Articular chondrocyte of knee joint (primary cell): ENCODE data around the gene RRP12. TPM values are rescaled to one million over a fixed set of nuclear protein-coding genes. Genes with fewer than 3 reads are reported as not detected.

Experiments used
- small RNA-seq: library from RNA; depleted of rRNA; stranded (forward); fragments of <200 nt; gene quantifications from one replicate; pipeline ENCODE3, GENCODE V24; 2012
- total RNA-seq: library from RNA; depleted of rRNA; stranded (reverse); fragments of >200 nt; gene quantifications from 2 replicates; pipeline ENCODE4 v1.2.3, GENCODE V29; 2012

RRP12 gene
- 14.0 and 15.2 TPM in 2 replicates for total RNA-seq

GRCh38 chr10:97400665-97401454 is at the start of gene RRP12:
Gene RRP12 (minus strand): TSS chr10:97401340. CDS start chr10:97401231, 109 bp downstream.

DNA sequence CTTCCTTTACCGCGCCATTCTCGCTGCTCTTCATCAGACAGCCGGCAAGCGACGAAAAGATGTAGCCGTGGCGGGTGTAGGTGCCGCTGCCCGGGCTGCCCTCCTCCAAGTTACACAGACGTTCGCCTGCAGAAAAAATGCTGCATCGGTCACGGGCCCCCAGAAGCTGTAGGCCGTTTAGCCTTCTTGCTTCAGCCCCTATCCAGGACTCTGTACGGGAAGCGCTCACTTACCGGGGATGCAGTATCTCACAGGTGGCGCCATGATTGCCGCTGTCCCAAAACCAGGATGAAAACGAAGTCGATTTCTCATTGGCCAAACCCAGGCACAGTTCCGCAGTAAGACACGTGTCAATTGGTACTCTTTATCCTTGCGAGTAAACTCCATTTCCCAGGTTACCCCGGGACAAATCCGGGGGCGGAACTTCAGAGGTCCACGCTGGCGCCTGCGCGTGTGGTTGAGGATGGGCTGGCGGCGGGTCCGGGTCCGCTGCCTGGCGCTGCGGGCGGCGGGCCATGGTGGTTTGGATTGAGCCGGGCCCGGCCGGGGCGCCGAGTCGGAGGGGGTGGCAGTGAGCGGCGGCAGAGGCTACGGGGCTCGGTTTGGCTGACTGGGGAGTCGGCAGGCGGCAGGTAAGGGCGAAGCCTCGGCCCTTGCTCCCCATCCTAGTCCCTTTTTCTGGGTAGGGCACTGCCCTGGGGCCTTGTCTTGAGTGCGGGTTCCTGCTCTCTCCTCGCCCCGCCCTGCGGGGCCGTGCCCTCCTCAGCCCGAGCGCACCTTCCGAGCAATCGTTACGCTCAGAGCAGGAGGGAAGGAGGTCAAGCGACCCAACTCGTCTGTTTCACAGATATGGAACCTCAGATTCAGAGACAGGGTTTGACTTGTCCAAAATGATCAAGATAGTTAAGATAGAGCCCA is 44.8 kb upstream of the RRP12 start, which contains the start of the genes EXOSC1 and ZDHHC16:
Gene EXOSC1, minus strand, starts transcription at position 285 of the 918 bp plus-strand sequence. Its CDS starts 21 bp downstream, at position 264.
Gene ZDHHC16, plus strand, starts transcription at position 454 of the 918 bp plus-strand sequence. CDS start 5,501 bp downstream, outside the sequence.

DNA sequence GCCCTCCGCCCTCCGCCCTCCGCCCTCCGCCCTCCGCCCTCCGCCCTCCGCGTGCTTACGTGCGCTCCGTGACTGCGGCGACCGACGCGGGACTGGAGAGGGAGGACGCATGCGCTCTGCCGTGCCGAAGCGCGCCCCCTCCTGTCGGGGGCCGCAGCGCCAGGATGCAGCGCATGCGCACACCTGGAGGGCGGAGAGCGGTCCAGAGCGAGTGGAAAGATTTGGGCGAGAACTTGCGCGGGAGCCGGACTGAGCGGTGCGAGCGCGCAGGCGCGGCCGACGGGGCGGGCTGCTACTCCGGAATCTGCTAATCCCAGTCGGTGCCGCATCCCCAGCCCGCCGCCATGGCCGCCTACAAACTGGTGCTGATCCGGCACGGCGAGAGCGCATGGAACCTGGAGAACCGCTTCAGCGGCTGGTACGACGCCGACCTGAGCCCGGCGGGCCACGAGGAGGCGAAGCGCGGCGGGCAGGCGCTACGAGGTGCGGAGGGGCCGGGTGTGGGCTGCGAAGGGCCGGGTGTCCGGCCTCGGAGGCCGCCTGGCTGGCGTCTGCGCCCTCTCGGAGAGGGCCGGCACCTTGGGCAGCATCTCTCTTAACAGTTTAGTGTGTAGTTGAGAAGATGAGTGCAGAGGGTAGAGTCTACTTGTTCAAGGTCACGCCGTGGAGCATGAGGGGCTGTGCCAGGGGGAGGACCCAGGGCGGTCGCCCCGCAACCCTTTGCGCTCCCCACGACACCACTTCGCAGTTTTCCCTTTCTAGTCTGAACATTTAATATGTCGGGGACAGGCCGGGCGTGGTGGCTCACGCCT is 25.0 kb upstream of the RRP12 start, which contains the start of gene PGAM1:
Gene PGAM1, plus strand, starts transcription at position 228 of the 812 bp plus-strand sequence. Its CDS starts 117 bp downstream, at position 345.

GRCh38 chr10:97334370-97335175 is 66.6 kb downstream of the RRP12 start, which contains the start of gene FRAT2:
Gene FRAT2 (minus strand): TSS chr10:97334729. CDS start chr10:97334572, 157 bp downstream.

DNA sequence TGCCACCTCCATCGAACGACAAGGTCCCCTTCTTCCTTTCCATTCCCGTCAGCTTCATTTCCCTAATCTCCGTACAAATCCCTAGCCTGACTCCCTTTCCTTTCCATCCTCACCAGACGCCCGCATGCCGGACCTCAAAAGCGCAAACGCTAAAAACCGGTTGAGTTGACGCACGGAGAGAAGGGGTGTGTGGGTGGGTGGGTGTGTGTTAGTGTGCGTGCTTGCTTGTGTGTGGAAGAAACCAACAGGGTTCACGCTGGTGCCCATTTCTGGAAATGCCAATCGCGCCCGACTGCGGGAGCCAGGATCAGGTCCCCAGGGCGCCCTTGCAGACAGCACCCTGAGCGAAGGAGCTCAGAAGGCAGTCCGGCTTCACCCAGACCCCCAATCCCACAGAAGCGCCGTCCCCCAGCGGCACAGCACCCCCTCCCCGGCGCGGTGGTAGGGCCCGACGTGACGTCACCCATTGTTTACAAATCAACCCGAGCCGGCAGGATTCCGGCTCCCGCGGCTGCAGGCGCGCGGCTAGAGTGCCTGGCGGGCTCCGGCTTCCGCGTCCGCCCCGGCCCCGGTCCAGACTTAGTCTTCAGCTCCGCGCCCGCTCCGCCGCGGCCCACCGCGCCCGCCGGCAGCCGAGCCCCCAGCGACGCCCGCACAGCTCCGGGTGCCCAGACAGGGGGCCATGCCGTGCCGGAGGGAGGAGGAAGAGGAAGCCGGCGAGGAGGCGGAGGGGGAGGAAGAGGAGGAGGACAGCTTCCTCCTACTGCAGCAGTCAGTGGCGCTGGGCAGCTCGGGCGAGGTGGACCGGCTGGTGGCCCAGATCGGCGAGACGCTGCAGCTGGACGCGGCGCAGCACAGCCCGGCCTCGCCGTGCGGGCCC is 82.1 kb downstream of the RRP12 start, which contains the start of gene FRAT1:
Gene FRAT1, plus strand, starts transcription at position 500 of the 880 bp plus-strand sequence. Its CDS starts 183 bp downstream, at position 683.

Small RNA genes within 50 kb of the gene (small RNA-seq; reads per million reads assigned to genes)
- gene RF00019: not detected

Other genes with a start within 250 kb of the RRP12 start
- under 0.01 TPM in 2 replicates for gene SLIT1, start 215.4 kb downstream of the RRP12 start, total RNA-seq
- gene ARHGAP19, start 108.7 kb downstream of the RRP12 start, total RNA-seq: 3.7 and 4.3 TPM in 2 replicates
- 2.1 and 2.6 TPM in 2 replicates for gene FRAT1, start 82.1 kb downstream of the RRP12 start, total RNA-seq
- 5.0 and 6.5 TPM in 2 replicates for gene FRAT2, start 66.6 kb downstream of the RRP12 start, total RNA-seq
- gene PGAM1, start 24.9 kb upstream of the RRP12 start, total RNA-seq: 524 and 551 TPM in 2 replicates
- 36.5 and 44.2 TPM in 2 replicates for gene EXOSC1, start 44.7 kb upstream of the RRP12 start, total RNA-seq
- 45.9 and 46.9 TPM in 2 replicates for gene ZDHHC16, start 44.8 kb upstream of the RRP12 start, total RNA-seq
- 56.3 and 57.9 TPM in 2 replicates for gene MMS19, start 97.1 kb upstream of the RRP12 start, total RNA-seq
- gene UBTD1, start 97.6 kb upstream of the RRP12 start, total RNA-seq: 14.0 and 16.1 TPM in 2 replicates
- gene ANKRD2, start 171.4 kb upstream of the RRP12 start, total RNA-seq: 0.86 and 1.0 TPM in 2 replicates
- gene HOGA1, start 183.0 kb upstream of the RRP12 start, total RNA-seq: 5.0 and 6.5 TPM in 2 replicates
- 0.32 and 0.52 TPM in 2 replicates for gene C10orf62, start 188.4 kb upstream of the RRP12 start, total RNA-seq
- 4.3 and 6.1 TPM in 2 replicates for gene MORN4, start 232.2 kb upstream of the RRP12 start, total RNA-seq
- gene PI4K2A, start 239.3 kb upstream of the RRP12 start, total RNA-seq: 25.5 and 28.8 TPM in 2 replicates